HG02884 (cell line): ENCODE results near the gene OR1L6.

Source experiments
- ATAC-seq: cut with Tn5 transposase; IDR thresholded peaks from one replicate; pipeline ENCODE4 v1.9.1; 2021; ENCODE audit warnings: mild to moderate bottlenecking, moderate library complexity; ENCODE audit not compliant: unreplicated experiment

OR1L6 gene

GRCh38 chr9:122742003-122742402, at the start of gene OR1L6:
OR1L6 (plus strand) TSS chr9:122742303; CDS start chr9:122749848, 7,545 bp downstream.
- no peak for ATAC-seq

- no peak for ATAC-seq
Measured at GRCh38 chr9:122695696-122696095, 46.4 kb upstream of the OR1L6 start.

- ATAC-seq, result no peak
Measured at GRCh38 chr9:122718038-122718437, 24.1 kb upstream of the OR1L6 start.

- no peak for ATAC-seq
Measured at GRCh38 chr9:122719218-122719617, 22.9 kb upstream of the OR1L6 start.

GRCh38 chr9:122723690-122724089, 18.4 kb upstream of the OR1L6 start, which contains the start of gene OR1L4:
OR1L4 (plus strand) TSS chr9:122723990; CDS start chr9:122723990, 0 bp downstream.
- no peak for ATAC-seq

- ATAC-seq, result no peak
Measured at GRCh38 chr9:122754825-122755224, 12.7 kb downstream of the OR1L6 start.

GRCh38 chr9:122767817-122768216, 25.7 kb downstream of the OR1L6 start:
- ATAC-seq, result no peak

- no peak for ATAC-seq
Measured at GRCh38 chr9:122777052-122777451, 34.9 kb downstream of the OR1L6 start.

GRCh38 chr9:122777935-122778627, 36.0 kb downstream of the OR1L6 start:
- ATAC-seq, result no peak

- ATAC-seq, result no peak
Measured at GRCh38 chr9:122779181-122779580, 37.1 kb downstream of the OR1L6 start.

GRCh38 chr9:122780026-122780425, 37.9 kb downstream of the OR1L6 start:
- no peak for ATAC-seq

- ATAC-seq, result no peak
Measured at GRCh38 chr9:122781671-122782070, 39.6 kb downstream of the OR1L6 start.

GRCh38 chr9:122785269-122785668, 43.2 kb downstream of the OR1L6 start:
- no peak for ATAC-seq

GRCh38 chr9:122786338-122786737, 44.2 kb downstream of the OR1L6 start:
- ATAC-seq, result no peak

- no peak for ATAC-seq
Measured at GRCh38 chr9:122788831-122789230, 46.7 kb downstream of the OR1L6 start, which contains the start of gene OR5C1. OR5C1 (plus strand) TSS chr9:122788933; CDS start chr9:122788933, 0 bp downstream.

GRCh38 chr9:122789256-122790046, 47.3 kb downstream of the OR1L6 start:
- ATAC-seq, result no peak

- ATAC-seq, result no peak
Measured at GRCh38 chr9:122791872-122792669, 50.0 kb downstream of the OR1L6 start.

- no peak for ATAC-seq
Measured at GRCh38 chr9:122797316-122798063, 55.4 kb downstream of the OR1L6 start.
